ENCODE results near the gene EXOC6B. TPM values are rescaled to one million over a fixed set of nuclear protein-coding genes. Genes with fewer than 3 reads are reported as not detected.

The EXOC6B gene
- total and polyA plus RNA-seq, 5 donors: 17.5 to 127 (median 117) TPM

DNA sequence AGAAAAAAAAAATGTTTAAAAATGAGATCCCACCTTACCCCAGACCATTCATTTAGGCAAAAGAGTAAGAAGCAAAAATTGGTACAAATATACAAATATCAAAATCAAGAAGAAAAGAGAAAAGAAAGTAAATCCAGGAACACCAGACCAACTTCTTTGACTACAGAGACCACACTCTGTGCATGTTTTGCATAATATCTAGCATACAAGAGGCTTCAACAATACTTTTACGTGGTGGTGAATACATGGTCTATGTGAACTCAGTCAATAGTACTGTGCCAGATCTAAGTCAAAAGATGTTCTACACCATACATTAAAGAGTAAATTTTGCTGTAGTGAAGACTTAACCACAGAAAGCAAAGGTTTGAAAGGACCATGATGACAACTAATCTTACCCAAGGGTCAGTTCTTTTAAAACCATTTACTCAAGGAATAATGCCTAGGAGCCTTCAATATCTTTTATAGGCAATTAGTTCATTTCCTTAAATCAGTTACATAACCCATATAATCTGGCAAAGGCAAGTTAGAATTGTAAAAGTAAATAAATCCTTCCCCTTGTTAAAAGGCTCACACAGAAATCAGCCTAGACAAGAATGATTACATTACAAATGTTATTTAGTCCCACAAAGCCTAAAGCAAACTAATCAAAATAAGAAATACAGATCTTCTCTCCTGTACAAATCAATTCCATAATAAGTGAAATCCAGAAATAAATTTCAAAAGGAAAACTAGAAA is 115.2 kb downstream of the EXOC6B start:
- H3K9me3 ChIP-seq (ENCODE audit: control insufficient read depth, low read length): no peaks in the 10 kb centered on the region
- ATAC-seq (no peak), DNase-seq (no peak)
- 93% methylated on average over 1 of the region's 1 CpG for WGBS
- H3K27me3 ChIP-seq (ENCODE audit: control insufficient read depth, insufficient read depth): no peaks in the 10 kb centered on the region
- intact Hi-C loops (cut with DNase I): no loop called here
- H3K27ac ChIP-seq (ENCODE audit: low read length): no peak overlapping the region
- no peaks in the 10 kb centered on the region for H3K4me1 ChIP-seq (ENCODE audit: control insufficient read depth, insufficient read depth, low read length)
- no peak overlapping the region for H3K4me3 ChIP-seq (ENCODE audit: low read length)

DNA sequence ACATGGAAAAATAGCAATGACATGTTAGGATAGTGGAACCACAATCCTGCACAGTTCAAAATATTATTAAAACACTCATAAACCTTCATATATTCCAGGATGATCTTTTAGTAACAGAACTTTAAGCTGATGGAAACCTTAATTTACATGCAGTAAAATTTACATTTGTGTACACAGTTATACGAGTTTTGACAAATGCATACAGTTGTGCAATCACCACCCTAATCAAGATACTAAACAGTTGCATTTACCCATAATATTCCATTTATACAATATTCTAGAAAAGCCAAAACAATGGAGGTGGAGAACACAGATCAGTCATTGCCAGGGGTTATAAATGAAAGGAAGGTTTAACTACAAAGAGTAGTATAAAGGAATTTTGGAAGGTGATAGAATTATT is 117.6 kb downstream of the EXOC6B start:
- intact Hi-C loops (cut with DNase I): no loop called here
- no peak for ATAC-seq
- H3K27ac ChIP-seq (ENCODE audit: low read length): no peak overlapping the region
- no peaks in the 10 kb centered on the region for H3K4me1 ChIP-seq (ENCODE audit: control insufficient read depth, insufficient read depth, low read length)
- H3K9me3 ChIP-seq (ENCODE audit: control insufficient read depth, low read length): no peaks in the 10 kb centered on the region
- H3K27me3 ChIP-seq (ENCODE audit: control insufficient read depth, insufficient read depth): no peaks in the 10 kb centered on the region
- DNase-seq: no peak
- no peak overlapping the region for H3K4me3 ChIP-seq (ENCODE audit: low read length)
- WGBS: 85% methylated on average over 1 of the region's 1 CpG

DNA sequence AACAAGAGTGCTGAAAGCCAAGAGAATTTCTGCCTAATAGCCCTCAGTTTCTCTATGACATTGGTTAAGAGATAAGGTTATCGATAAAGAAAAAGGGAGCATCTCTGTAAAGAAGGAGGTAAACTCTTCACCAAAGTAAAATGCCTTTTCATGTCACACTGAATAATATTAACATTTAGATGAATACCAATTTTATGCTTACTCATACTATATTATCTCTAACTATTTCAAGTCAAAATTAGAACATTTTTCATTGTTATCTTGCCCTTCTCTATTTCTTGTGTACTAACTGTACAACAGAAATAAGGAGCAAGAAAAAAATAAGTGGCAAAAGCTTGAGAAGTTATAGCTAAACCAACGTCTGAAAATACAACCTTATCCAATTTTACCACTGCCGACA is 127.5 kb downstream of the EXOC6B start:
- Histone ChIP-seq H3K9me3 (ENCODE audit: control insufficient read depth, low read length) (no peaks in the 10 kb centered on the region), H3K4me1 (ENCODE audit: control insufficient read depth, insufficient read depth, low read length) (peaks cover 7% of the 10 kb centered on the region), H3K27ac (ENCODE audit: low read length) (no peak overlapping the region), H3K27me3 (ENCODE audit: control insufficient read depth, insufficient read depth) (no peaks in the 10 kb centered on the region), H3K4me3 (ENCODE audit: low read length) (no peak overlapping the region)
- 81% methylated on average over 3 of the region's 3 CpGs for WGBS
- no peak for ATAC-seq
- intact Hi-C loops (cut with DNase I): no loop called here
- DNase-seq: no peak

DNA sequence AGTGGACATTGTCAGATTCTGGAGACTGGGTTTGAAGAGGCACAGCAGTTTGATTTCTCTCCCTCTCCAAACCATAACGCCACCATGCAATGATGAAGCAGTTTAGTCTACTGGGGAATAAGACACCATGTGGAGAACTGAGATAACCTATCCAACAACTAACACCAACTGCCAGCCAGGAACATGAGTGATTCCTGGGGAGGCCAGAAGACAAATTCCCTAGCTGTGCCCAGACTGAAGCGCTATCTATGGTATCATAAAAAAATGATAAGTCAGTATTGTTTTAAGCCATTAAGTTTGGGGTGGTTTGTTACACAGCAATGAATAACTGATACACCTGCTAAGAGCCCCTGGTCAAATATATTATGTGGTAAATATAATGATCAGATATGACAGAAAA is 129.3 kb downstream of the EXOC6B start:
- DNase-seq (no peak), ATAC-seq (no peak)
- peaks cover 7% of the 10 kb centered on the region for H3K4me1 ChIP-seq (ENCODE audit: control insufficient read depth, insufficient read depth, low read length)
- H3K9me3 ChIP-seq (ENCODE audit: control insufficient read depth, low read length): no peaks in the 10 kb centered on the region
- H3K27ac ChIP-seq (ENCODE audit: low read length): no peak overlapping the region
- no peaks in the 10 kb centered on the region for H3K27me3 ChIP-seq (ENCODE audit: control insufficient read depth, insufficient read depth)
- no peak overlapping the region for H3K4me3 ChIP-seq (ENCODE audit: low read length)
- intact Hi-C loops (cut with DNase I): no loop called here
- 84% methylated on average over 2 of the region's 2 CpGs for WGBS

DNA sequence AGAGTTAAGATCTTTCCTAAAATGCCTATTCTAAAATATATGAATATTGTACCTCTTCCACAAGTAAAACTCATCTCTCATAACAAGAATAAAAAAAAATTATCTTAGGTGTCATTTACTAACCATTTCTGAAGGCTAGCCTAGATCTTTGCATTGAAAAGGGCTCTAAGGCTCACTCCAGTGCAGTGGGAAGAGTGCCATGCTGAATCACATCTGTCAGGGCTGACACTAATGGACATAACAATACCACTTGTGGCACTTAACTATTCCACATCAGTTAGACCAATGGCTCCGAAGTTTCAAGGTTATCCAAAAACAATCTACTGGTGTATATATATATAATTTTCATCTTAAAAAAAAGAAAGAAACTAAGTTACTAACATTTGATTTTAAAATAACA is 130.2 kb downstream of the EXOC6B start:
- DNase-seq (no peak), ATAC-seq (peak; percentile 56 to 60)
- no peaks in the 10 kb centered on the region for H3K27me3 ChIP-seq (ENCODE audit: control insufficient read depth, insufficient read depth)
- 63% methylated on average over 1 of the region's 1 CpG for WGBS
- peaks cover 7% of the 10 kb centered on the region for H3K4me1 ChIP-seq (ENCODE audit: control insufficient read depth, insufficient read depth, low read length)
- no peaks in the 10 kb centered on the region for H3K9me3 ChIP-seq (ENCODE audit: control insufficient read depth, low read length)
- H3K27ac ChIP-seq (ENCODE audit: low read length): no peak overlapping the region
- intact Hi-C loops (cut with DNase I): no loop called here
- no peak overlapping the region for H3K4me3 ChIP-seq (ENCODE audit: low read length)

DNA sequence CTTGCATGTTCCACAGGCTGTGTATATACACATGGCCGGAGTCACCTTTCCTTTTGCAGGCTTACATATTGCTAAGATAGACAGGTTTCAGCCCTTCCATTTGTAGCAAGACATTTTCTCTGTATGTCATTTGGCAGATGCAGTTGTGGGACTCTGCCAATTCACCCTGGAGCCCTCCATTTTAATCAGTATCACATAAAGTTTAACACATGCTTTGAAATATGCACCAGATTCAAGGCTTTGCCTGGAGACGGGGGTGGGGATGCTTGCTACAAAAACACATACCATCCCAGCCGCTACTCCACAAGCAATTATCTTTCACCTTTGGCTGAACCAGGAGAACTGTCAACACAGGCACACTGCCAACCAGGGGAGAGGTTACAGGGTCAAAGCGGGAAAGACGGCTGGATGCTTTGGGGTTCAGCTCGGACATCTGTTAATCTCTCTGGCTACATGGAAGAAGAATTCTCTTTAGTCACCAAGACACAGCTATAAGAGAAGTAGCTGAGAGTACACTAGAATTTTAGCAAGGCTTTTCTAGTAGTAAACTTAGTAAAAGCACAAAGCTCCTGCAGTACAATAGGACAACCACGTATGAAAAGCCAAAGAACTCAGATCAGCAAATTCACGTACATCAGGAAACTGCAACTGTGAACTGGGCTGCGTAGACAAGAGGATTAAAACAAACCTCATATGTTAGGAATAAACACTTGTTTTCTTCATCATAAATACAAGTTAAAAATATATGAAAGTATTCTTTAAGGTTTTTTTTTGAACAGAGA is 130.9 kb downstream of the EXOC6B start:
- no peaks in the 10 kb centered on the region for H3K27me3 ChIP-seq (ENCODE audit: control insufficient read depth, insufficient read depth)
- H3K27ac ChIP-seq (ENCODE audit: low read length): no peak overlapping the region
- peak; percentile 90 to 93 for ATAC-seq
- DNase-seq: peak; percentile 72 to 82 (median 80)
- 21% methylated on average over 9 of the region's 9 CpGs for WGBS
- intact Hi-C loops (cut with DNase I): no loop called here
- H3K4me1 ChIP-seq (ENCODE audit: control insufficient read depth, insufficient read depth, low read length): peaks cover 7% of the 10 kb centered on the region
- H3K4me3 ChIP-seq (ENCODE audit: low read length): no peak overlapping the region
- no peaks in the 10 kb centered on the region for H3K9me3 ChIP-seq (ENCODE audit: control insufficient read depth, low read length)

DNA sequence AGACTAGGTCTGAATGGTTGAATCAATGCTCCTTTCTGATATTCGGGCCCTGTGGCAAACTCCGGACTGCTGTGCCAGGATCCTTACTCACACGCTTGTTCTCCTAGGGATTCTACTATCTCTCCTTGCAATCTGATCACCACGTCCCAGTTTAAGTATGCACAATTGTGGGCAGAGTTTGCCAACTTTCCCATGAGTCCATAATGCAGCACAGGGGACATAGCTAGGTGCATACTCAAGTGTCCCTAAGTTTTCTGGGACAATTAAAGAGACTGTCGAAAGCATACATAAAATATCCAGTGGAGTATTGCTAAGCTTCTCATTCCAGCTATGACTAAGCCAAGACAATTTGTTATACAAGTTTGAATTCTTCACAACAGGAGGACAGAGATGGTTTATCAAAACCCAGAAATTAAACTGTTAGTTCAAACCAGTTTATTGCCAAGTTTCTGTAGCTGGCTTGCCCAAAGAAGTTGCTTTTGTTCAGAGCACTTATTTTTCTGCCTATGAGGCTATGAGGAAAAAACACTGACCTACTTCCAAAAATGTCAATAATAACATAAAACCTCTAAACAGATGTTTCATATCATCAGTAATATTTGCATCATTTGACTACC is 136.1 kb downstream of the EXOC6B start:
- Histone ChIP-seq H3K27me3 (ENCODE audit: control insufficient read depth, insufficient read depth) (no peaks in the 10 kb centered on the region), H3K9me3 (ENCODE audit: control insufficient read depth, low read length) (no peaks in the 10 kb centered on the region), H3K4me1 (ENCODE audit: control insufficient read depth, insufficient read depth, low read length) (peaks cover 7% of the 10 kb centered on the region), H3K4me3 (ENCODE audit: low read length) (no peak overlapping the region), H3K27ac (ENCODE audit: low read length) (no peak overlapping the region)
- WGBS: 61% methylated on average over 5 of the region's 5 CpGs
- intact Hi-C loops (cut with DNase I): no loop called here
- ATAC-seq (peak in 1 of 2 donors; percentile 20), DNase-seq (no peak)

DNA sequence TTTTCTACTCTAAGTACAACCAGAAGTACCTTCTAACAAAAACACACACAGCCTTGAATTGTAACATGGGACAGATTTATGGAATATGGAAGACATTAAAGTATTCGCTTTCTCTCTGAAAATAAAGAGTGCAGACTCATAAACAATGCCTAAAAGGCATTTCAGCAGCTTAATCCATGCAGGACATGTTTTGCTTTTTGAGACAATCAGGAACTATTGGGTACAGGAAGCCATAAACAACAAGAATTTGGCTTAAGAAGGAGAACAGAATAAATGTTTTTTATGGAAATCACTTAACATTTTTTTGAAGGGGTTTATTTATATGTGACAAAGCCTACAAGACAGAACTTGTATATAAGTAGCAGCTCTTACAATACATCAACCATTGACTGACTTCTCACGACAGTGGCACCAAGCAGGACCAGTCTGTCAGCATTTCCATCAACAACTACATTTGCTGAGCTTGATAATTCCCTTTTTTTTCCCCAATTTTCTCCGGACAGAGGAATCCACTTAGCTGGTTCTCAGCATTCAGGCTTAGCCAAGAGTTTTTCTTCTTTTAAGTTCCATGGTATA is 140.1 kb downstream of the EXOC6B start:
- peaks cover 3% of the 10 kb centered on the region for H3K4me1 ChIP-seq (ENCODE audit: control insufficient read depth, insufficient read depth, low read length)
- no peak overlapping the region for H3K4me3 ChIP-seq (ENCODE audit: low read length)
- intact Hi-C loops (cut with DNase I): no loop called here
- no peaks in the 10 kb centered on the region for H3K27me3 ChIP-seq (ENCODE audit: control insufficient read depth, insufficient read depth)
- DNase-seq (no peak), ATAC-seq (no peak)
- H3K9me3 ChIP-seq (ENCODE audit: control insufficient read depth, low read length): no peaks in the 10 kb centered on the region
- no peak overlapping the region for H3K27ac ChIP-seq (ENCODE audit: low read length)
- WGBS: 85% methylated on average over 3 of the region's 3 CpGs

DNA sequence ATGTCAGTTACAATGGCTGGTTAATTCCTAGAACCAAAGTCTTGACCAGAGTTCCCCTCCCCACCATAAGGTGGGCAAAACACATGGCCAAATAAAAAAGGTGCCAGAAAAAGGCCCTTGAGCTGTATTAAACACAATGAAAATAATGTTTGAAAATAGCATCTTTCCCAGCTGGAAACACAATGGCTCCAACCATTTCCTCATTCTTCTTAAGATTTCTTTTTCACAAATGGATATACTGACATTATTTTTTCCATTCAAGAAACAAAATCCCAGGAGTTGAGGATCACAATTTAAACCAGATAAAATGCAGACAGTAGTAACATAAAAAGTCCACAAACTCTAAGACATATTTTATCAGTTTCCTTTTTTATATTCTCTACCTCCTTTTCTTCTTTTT is 143.8 kb downstream of the EXOC6B start:
- peaks cover 2% of the 10 kb centered on the region for H3K4me1 ChIP-seq (ENCODE audit: control insufficient read depth, insufficient read depth, low read length)
- no peak for ATAC-seq

DNA sequence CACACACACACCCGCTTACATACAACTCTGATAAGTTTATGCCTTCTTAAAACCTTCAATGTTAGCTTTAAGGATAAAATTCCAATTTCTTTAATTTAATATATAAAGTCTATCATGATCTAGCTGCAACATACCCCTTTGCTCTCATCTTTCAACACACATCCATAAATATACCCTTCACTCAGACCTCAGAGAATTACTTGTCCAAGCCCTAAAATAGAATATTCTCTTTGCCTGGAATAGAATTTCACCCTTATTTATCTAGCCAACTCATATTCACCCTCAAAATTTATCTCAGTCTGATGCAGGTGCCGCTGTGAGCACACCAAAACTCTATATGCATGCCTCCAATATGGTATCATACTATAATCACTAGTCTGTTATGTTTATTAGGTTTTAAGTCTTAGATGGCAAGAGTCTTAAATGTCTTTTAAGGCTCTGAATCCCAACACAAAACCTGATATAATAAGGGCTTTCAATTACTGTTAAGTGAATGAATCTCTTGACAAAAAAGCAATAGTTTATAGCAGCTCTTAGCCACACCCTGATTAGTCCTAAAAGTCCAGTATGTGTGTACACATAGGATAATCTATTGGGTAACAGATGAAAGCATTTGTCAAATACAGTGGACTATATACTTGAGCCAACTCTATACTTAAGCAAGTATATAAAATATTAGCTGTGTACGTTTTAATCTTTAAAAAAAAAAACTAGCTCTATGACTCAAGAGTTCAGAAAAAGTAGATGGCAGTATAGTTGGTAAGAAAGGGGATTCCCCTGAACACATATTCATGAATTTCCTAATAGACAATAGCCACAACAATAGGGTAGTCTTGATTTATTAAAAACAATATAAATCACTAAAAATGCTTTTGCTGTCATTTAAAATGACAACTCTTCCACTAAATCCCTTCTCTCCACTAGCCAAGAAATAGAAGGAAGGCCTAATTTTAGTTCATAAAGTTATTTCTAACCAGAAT is 144.5 kb downstream of the EXOC6B start:
- Histone ChIP-seq H3K27ac (ENCODE audit: low read length) (no peak overlapping the region), H3K9me3 (ENCODE audit: control insufficient read depth, low read length) (no peaks in the 10 kb centered on the region), H3K4me1 (ENCODE audit: control insufficient read depth, insufficient read depth, low read length) (peaks cover 2% of the 10 kb centered on the region), H3K4me3 (ENCODE audit: low read length) (no peak overlapping the region), H3K27me3 (ENCODE audit: control insufficient read depth, insufficient read depth) (no peaks in the 10 kb centered on the region)
- DNase-seq: no peak
- WGBS: 70% methylated on average over 3 of the region's 3 CpGs
- intact Hi-C loops (cut with DNase I): no loop called here
- ATAC-seq: no peak

More for the DNA sequence above, 143.8 kb downstream of the EXOC6B start:
- no peak overlapping the region for H3K27ac ChIP-seq (ENCODE audit: low read length)
- no peak for DNase-seq
- intact Hi-C loops (cut with DNase I): no loop called here
- no peaks in the 10 kb centered on the region for H3K27me3 ChIP-seq (ENCODE audit: control insufficient read depth, insufficient read depth)
- H3K9me3 ChIP-seq (ENCODE audit: control insufficient read depth, low read length): no peaks in the 10 kb centered on the region
- no peak overlapping the region for H3K4me3 ChIP-seq (ENCODE audit: low read length)
